ENCODE results near the gene ACACA.
"Not testable (repeated sequence)": the region's sequence is repeated elsewhere in the genome, so short reads cannot be mapped to it uniquely, and the experiment has no call there.

ACACA gene

DNA sequence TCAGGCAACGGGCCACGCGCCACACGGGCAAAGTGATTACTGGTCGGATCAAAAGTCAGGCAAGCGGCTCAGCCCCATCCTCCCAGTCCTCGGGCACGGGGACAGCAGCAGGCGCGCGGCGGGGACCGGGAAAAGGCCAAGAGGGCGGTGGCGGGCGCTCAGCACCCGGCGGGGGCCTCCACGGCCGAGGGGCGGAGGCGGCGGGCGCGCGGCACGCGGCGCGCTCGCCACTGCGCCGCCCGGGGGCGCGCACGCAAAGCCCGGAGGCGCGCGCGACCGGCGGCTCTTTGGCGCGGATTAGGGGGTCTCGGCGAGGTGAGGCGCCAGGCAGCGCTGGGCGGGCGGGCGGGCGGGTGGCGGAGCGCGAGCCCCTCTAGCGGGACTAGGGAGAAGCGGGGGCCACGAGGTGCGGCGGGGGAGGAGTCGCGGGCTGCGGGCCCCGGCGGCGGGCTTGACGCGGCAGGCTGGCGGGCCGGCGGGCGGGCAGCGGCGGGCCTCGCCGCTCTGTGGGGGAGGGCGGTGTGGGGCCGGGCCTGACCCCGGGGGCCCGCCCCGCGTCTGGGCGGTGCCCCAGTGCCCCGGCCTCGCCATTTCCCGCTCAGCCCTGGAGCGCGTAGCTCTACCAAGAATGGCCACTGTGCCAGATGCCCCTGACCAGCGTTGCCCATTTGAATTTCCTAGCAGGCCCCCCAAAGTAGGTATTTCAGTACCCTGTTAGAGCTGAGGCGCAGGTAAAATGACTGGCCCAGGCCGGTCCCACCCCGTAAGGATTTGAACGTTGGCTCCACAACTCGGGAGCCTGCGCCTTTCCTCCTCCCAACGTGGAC is at the start of gene ACACA, which contains the start of gene TADA2A:
ACACA (minus strand) TSS at position 202 of the 827 bp plus-strand sequence. CDS start 537 bp downstream, outside the sequence.
TADA2A (plus strand) TSS at position 252 of the 827 bp plus-strand sequence. CDS start 4,480 bp downstream, outside the sequence.
- DNase-seq = peak; percentile 81

DNA sequence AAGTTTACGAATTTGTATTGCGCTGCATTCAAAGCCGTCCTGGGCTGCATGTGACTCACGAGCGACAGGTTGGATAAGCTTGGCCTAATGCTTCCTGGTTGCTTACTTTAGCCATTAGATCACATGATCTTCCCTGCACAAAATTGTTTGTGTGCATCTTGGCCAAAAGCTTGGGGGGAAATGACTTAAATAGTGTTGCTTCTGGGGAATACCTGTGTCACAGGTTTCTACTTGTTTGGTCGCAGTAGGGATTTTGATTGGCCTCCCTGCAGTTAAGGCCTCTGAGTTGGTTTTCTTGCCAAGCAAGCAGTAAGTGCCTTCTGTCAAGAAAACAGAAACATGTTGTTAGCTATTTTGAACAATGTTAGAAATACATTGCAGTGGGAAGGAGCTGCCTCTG is 43.5 kb upstream of the ACACA start:
- no peak for DNase-seq

DNA sequence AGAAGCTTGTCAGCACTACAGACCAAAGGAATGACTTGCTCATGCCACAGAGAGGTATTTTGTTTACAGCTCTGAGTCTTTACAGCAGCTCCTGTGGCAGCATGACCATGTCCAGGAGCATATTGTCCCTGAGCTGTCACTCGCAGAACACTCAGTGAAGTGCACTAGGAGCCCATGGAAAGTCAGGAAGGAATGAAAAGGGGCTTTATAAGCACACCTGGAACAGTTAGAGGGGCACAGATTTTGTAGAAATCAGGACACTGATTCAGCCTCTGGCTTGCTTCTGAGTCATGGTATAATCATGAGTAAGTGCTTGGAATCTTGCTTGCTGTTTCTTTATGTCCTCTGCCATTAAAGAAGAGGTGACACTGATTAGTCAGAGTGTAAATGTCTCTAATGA is 41.0 kb upstream of the ACACA start:
- no peak for DNase-seq

DNA sequence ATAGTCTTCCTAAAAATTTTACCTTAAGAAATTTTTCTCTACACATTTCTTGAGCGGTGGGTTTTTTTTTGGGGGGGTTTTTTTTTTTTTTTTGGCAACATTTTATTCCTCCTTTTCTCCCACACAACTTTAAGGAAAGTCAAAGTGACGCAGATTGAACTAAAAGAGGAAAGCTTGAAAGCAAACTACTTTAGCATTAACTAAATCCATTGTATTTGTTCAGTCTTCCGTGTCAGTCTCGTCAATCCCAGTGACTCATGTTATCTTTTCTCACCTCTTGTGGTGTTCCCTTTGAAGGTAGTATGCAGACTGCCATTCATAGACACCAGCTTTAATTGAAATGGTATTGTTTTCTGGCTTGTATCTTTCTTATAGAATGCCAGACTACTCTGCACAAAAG is 39.4 kb upstream of the ACACA start:
- DNase-seq = no peak

DNA sequence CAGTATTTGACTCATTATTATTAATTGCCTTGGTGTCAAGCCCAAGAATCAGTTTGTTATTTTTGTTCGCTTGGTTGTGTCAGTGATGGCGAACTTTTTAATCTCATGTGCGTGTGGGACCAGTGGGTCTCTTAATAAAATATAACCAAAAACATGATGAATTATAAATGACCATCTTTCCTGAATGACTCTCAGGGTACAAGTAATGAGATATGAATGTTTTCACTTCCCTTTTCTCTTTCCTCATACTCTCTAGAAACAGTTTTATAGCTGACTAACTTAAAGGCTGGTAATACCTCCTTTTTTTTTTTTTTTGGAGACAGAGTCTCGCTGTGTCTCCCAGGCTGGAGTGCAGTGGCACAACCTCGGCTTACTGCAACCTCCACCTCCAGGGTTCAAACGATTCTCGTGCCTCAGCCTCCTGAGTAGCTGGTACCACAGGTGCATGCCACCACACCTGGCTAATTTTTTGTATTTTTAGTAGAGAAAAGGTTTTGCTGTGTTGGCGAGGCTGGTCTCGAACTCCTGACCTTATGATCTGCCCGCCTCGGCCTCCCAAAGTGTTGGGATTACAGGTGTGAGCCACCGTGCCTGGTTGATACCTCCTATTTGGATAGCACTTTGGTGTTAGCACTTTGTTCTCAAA is 34.9 kb upstream of the ACACA start:
- DNase-seq = not testable (repeated sequence)

DNA sequence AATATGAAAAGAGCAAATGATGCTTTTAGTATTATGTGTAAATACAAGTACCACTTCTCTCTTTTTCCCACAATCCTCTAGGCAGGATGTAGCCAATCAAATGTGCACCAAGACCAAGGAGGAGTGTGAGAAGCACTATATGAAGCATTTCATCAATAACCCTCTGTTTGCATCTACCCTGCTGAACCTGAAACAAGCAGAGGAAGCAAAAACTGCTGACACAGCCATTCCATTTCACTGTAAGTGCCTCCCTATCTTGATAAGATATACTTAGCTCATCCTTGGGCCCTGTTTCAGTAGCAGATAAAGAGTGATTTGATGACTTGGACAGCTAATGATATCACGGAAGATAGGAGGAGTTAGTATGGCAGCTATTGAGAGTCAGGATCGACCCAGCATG is 33.8 kb upstream of the ACACA start:
- no peak for DNase-seq

DNA sequence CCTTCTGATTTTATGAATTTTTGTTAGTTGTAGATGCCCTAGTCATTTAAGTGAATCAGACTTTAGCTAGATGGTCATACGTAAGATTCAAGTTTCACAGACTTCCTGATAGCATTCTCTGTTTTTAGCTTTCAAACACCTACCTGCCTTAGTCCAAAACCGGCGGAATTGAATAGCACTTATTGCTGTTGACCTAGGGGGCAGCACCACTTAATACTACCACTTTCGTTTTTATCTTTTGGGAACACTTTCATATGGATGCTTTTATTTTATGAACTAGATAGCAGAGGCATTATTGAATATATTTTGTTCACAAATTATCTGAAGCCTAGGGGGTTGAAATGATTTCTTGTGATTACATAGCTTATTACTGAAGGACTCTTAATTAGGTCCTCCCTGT is 31.5 kb upstream of the ACACA start:
- no peak for DNase-seq

DNA sequence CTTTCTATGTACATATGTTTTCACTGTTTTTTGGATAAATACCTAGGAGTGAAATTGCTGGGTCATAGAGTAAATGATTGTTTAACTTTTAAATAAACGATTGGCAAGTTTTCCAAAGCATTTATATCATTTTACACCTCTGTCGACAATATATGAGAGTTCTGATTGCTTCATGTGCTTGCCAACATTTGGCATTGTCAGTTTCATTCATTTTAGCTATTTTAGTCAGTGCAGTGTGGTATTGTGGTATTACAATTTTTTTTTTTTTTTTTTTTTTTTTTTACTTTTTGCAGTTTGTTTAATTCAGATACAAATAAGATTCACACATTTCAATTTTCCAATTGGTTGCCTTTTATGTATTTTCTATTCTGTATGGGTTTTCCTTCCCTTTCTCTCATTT is 26.0 kb upstream of the ACACA start:
- DNase-seq = no peak

DNA sequence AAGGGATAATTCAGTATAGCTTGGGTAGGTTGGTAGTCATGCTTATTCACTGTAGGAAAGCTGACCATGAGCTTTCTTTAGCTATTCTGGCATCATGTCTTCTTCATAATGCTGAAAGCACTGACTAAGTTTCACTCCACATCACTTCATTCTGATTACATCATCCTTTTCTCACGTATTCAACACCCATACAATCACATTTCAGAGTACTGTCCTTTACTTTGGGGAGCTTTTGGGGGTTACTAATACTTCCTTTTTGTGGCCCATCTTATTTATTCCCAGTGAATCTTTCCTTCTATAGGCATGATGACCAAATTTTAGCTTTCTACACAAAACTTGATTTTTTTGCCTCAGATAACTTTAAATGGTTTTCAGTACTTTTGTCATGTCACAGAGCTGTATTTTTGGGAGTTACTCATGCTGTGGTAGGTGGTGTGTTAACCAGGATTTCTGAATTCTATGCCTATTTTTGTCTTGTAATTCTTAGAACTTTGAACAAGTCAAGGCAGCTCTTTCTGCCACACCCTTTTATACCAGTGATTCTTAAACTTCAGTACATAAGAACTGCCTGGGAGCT is 23.5 kb upstream of the ACACA start:
- no peak for DNase-seq

DNA sequence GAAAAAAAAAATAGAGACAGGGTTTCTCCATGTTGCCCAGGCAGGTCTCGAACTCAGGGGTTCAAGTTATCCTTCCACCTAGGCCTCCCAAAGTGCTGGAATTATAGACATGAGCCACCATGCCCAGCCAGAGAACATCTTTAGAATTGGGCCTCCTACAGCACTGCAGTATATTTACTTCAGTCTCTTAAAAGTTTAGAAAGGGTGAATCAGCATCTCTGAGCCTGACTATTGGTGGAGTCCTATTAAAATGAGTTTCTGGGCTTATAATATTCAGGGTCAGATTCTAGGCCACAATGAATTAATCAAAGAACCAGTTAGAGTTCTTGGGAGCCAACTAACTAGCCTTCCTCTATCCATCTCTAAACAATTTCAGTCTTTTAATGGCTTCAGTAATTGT is 22.8 kb upstream of the ACACA start:
- DNase-seq = no peak

DNA sequence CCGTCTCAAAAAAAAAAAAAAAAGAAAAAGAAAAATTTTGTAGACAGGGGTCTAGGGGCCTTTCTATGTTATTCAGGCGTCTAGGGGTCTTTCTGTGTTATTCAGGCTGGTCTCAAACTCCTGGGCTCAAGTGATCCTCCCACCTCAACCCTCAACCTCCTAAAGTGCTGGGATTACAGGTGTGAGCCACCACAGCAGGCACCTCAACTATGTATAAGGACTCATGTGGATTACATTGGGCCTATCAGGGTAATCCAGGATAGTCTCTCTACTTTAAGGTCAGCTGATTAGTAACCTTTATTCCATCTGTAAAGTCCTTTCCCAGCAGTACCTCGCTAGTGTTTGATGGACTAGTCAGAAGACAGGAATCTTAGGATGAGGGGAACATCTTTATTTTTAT is 22.4 kb upstream of the ACACA start:
- no peak for DNase-seq

DNA sequence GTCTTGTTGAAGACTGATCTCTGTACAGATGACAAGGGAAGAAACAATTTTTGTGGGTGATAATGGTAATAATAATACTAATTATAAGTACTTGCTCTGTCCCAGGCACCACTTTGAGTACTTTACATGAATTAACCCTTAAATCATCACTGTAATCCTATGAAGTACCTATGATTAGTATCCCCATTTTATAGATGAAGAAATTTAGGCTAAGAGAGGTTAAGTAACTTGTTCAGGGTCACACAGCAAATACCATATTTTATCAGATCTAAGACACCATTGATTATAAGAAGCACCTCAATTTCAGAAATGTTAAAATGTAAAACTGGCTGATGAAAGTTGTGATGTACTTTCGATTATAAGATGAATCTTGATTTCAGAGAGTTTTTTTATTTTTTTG is 18.6 kb upstream of the ACACA start:
- DNase-seq = no peak

DNA sequence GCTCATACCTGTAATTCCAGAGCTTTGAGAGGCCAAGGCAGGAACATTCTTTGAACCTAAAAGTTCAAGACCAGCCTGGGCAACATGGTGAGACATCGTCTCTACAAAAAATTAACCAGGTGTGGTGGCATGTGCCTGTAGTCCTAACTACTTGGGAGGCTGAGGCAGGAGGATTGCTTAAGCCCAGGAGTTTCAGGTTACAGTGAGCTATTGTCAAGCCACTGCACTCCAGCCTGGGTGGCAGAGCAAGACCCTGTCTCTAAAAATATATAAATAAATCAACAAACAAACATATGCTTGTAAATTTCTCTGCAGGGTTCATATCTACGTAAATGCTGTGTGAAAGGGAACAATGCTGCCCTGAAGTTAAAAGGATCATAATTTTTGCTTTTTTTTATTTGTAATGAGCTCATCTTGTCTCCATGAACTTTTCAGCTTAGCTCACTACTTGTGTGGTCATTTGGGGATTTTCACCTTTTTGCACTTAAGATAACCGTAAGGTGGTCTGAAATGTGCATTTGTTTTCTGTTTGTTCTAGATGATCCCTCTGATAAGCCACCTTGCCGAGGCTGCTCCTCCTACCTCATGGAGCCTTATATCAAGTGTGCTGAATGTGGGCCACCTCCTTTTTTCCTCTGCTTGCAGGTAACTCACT is 16.5 kb upstream of the ACACA start:
- DNase-seq = no peak

DNA sequence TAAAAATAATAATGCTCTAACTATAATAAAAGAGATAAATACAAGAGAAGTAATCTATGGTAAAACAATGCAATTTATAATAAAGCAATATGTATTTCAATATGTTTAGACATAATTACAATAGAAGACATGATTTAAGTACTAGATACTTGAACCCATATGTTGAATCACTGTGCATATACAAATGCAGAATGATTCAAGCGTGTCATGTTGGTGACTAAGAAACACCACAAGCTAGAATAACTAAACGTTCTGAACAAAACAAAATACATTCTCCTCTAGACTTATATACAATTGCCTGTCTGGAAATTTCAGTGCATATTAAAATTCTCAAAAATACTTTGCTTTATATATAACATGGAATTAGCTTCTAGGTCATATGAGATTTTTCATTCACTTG is 11.2 kb upstream of the ACACA start:
- DNase-seq = no peak

DNA sequence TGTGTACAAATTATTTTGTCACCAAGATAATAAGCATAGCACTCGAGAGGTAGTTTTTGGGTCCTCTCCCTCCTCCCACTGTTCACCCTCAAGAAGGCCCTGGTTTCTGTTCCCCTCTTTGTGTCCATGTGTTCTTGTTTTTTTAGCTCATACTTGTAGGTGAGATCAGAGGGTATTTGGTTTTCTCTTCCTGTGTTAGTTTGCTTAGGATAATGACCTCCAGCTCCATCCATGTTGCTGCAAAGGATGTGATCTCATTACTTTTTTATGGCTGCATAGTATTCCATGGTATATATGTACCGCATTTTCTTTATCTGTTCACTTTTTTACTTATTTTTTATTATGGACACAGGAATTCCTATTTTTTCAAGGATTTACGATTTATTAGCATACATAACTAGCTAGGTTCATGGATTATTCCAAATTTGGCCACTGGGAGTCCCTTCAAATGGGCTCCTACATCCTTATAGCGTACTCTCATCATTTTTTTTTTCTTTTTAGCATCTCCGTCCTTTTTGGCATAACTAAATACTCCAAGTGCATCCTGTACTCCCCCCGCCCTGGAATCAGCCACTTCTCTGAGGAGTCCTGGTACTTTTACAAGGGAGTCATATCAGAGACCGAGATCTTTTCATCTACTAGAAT is 7.4 kb upstream of the ACACA start:
- no peak for DNase-seq

DNA sequence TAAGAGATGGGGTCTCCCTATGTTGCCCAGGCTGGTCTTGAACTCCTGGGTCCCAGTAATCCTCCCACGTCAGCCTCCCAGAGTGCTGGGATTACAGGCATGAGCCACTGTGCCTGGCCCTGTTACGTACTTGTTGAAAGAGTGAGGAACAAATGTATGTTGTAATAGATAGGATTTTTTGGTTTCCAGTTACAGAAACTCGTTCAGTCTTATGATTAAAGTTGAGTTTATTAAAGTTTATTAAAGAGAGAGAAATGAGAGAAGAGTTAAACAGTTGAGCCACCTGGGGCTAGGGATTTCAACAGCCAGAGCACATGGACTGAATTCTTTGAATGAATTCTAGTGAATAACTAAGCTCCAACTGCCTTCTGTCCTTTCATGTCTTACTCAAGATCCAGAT is 3.7 kb upstream of the ACACA start:
- DNase-seq = no peak

DNA sequence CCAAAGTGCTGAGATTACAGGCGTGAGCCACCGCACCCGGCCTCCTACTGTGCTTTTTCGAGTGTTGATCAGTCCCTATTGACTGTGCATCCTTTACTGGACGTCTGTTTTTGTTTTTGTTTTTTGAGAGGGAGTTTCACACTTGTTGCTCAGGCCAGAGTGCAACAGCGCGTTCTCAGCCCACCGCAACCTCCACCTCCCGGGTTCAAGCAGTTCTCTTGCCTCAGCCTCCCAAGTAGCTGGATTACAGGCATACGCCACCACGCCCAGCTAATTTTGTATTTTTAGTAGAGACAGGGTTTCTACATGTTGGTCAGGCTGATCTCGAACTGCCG is 1.5 kb upstream of the ACACA start:
- not testable (repeated sequence) for DNase-seq

DNA sequence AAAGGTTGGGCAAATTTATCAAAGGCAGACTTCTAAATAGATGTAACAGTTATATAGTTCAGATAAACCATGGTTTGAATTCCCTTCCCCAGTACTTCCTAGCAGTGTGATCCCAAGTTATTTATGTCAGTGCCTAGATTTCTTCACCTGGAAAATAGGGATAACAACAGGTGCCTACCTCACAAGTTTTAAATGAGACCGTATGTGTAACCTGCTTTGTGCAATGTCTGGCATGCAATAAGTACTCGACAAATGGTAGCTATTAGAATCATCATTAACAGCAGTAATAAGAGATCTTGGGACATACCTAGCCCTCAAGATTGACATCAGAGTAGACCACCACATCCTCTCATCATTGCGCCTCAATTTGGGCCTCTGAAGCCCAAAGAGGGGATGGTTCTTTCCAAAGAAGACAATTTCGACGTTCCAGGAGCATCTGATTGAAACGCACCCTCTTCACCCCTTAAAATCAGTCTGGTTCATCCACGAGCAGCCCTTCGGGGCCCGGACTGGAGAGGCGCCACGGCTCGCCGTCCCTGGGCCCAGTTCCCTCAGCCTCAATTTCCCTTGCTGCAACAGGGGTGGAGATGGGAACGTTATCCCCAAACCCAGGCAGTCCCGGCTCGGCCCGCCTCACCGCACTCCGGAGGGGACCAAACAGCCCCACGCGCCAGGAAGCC is 541 bp downstream of the ACACA start:
- DNase-seq = no peak

DNA sequence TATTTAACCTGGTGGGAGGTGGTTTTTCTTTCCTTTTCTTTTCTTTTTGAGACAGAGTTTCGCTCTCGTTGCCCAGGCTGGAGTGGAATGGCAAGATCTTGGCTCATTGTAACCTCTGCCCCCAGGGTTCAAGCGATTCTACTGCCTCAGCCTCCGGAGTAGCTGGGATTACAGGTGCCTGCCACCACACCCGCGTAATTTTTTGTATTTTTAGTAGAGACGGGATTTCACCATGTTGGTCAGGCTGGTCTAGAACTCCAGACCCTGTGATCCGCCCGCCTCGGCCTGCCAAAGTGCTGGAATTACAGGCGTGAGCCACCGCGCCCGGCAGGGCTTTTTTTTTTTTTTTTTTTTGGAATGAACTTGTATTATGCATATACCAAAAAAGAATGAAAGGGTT is 1.1 kb downstream of the ACACA start:
- DNase-seq = not testable (repeated sequence)

DNA sequence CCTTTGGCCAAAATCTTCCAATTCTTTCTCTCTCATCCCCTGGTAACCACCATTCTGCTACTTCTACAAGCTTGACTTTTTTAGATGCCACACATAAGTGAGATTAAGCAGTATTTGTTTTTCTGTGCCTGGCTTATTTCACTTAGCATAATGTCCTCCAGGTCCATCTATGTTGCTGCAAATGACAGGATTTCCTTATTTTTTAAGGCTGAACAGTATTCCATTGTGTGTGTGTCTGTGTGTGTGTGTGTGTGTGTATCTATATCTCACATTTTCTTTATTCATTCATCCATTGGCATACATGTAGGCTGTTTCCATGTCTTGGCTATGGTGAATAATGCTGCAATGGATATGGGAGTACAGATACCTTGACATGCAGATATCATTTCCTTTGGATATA is 6.1 kb downstream of the ACACA start:
- no peak for DNase-seq

DNA sequence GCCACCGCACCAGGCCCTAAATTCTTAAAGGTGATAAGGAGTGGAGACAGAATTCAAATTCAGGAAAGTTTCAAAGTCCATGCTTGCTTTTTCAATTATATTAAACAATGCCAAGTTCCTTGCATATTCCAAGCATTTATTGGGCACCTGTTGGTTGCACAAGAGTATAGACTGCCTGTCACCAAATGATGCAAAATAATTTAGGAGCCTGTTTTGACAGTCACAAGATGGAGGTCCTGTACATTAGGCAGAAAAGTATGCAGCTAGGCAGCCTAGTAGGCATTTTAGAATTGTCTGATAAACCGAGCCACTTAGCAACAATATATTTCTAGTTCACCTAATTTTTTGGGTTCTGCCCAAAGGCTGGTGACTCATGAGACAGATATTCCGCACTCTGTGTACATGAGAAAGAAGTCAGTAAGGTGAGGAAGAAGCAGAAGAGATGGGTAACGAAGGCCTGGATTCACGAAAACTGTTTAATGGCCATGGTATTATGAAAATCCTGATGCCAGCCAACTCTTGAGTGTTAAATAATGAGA is 7.3 kb downstream of the ACACA start:
- no peak for DNase-seq

DNA sequence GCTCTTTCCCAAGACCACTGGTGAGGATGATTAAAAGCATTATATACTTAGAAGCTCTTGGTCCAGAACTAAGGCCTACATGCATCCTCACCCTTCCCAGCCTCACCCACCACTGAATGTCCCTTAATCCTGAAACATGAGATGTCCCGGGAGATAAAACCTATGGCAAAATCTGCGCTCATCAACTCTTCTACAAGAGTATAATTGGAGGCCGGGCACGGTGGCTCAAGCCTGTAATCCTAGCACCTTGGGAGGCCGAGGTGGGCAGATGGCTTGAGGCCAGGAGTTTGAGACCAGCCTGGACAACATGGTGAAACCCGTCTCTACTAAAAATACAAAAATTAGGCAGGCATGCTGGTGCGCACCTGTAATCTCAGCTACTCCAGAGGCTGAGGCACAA is 13.3 kb downstream of the ACACA start:
- DNase-seq = no peak

Measured in NCI-H2171 (cell line).